ENCODE results near the gene KAZN. TPM values are rescaled to one million over a fixed set of nuclear protein-coding genes. Genes with fewer than 3 reads are reported as not detected.

The KAZN gene
- total RNA-seq, 2 experiments from 2014 or later, result 0.22 to 0.55 TPM

- no peak for TF ChIP-seq CTCF (IDR thresholded peaks at IDR 0.05)
- H3K4me1 Mint-ChIP-seq (ENCODE audit: low read depth), result no peaks in the 10 kb centered on the region
- CTCF ChIA-PET, result no interaction called here
These were observed 453.5 kb downstream of the KAZN start for GRCh38 chr1:15051882-15052528.

GRCh38 chr1:15053153-15053552 is 454.7 kb downstream of the KAZN start:
- TF ChIP-seq CTCF (IDR thresholded peaks at IDR 0.05), result no peak
- no peaks in the 10 kb centered on the region for H3K4me1 Mint-ChIP-seq (ENCODE audit: low read depth)
- no peaks in the 10 kb centered on the region for H3K27me3 ChIP-seq (ENCODE audit: control insufficient read depth in 1 of 2, insufficient read depth in 2 of 2, low read length in 2 of 2)

More at GRCh38 chr1:15051882-15052528, 453.5 kb downstream of the KAZN start:
- Histone ChIP-seq H3K36me3 (ENCODE audit: insufficient read depth, low read length) (no peaks in the 10 kb centered on the region), H3K27ac (ENCODE audit: low read depth in 1 of 2, low read length in 2 of 2) (no peak overlapping the region), H3K27me3 (ENCODE audit: control insufficient read depth in 1 of 2, insufficient read depth in 2 of 2, low read length in 2 of 2) (no peaks in the 10 kb centered on the region), H3K9me3 (ENCODE audit: control insufficient read depth in 1 of 2, insufficient read depth in 1 of 2, low read length in 2 of 2) (peaks cover 0 to 19% of the 10 kb centered on the region in 2 experiments), H3K4me1 (ENCODE audit: insufficient read depth, low read length) (no peaks in the 10 kb centered on the region), H3K4me3 (ENCODE audit: low read length) (no peak overlapping the region)
- DNase-seq, result no peak
- Mint-ChIP-seq H3K36me3 (ENCODE audit: low read depth) (no peaks in the 10 kb centered on the region), H3K4me3 (no peak overlapping the region), H3K27me3 (no peaks in the 10 kb centered on the region), H3K27ac (no peak overlapping the region), H3K9me3 (no peaks in the 10 kb centered on the region)
- no peak for ATAC-seq (ENCODE audit: poor library complexity)
- intact Hi-C loops (cut with DNase I, micrococcal nuclease), result no loop called here
- POLR2A ChIA-PET, result no interaction called here

GRCh38 chr1:15055736-15056415 is 457.4 kb downstream of the KAZN start:
- no peaks in the 10 kb centered on the region for H3K27me3 Mint-ChIP-seq
- H3K4me1 ChIP-seq (ENCODE audit: insufficient read depth, low read length), result no peaks in the 10 kb centered on the region
- H3K9me3 Mint-ChIP-seq, result no peaks in the 10 kb centered on the region
- no peaks in the 10 kb centered on the region for H3K27me3 ChIP-seq (ENCODE audit: control insufficient read depth in 1 of 2, insufficient read depth in 2 of 2, low read length in 2 of 2)
- ATAC-seq (ENCODE audit: poor library complexity) (no peak), DNase-seq (no peak)
- H3K4me3 Mint-ChIP-seq, result no peak overlapping the region
- intact Hi-C loops (cut with DNase I, micrococcal nuclease), result no loop called here
- POLR2A ChIA-PET, result no interaction called here
- no peak for TF ChIP-seq CTCF (IDR thresholded peaks at IDR 0.05)
- no peaks in the 10 kb centered on the region for H3K36me3 ChIP-seq (ENCODE audit: insufficient read depth, low read length)
- CTCF ChIA-PET, result interaction anchor here (1.6 kb wide), 1 partner anchor 13 kb away, joined by 4 read pairs; no protein-coding TSS in a partner anchor
- H3K4me3 ChIP-seq (ENCODE audit: low read length), result no peak overlapping the region
- no peaks in the 10 kb centered on the region for H3K4me1 Mint-ChIP-seq (ENCODE audit: low read depth)
- H3K27ac Mint-ChIP-seq, result no peak overlapping the region
- no peak overlapping the region for H3K27ac ChIP-seq (ENCODE audit: low read depth in 1 of 2, low read length in 2 of 2)
- no peaks in the 10 kb centered on the region for H3K36me3 Mint-ChIP-seq (ENCODE audit: low read depth)
- H3K9me3 ChIP-seq (ENCODE audit: control insufficient read depth in 1 of 2, insufficient read depth in 1 of 2, low read length in 2 of 2), result peaks cover 0 to 13% of the 10 kb centered on the region in 2 experiments

More at GRCh38 chr1:15053153-15053552, 454.7 kb downstream of the KAZN start:
- Histone ChIP-seq H3K36me3 (ENCODE audit: insufficient read depth, low read length) (no peaks in the 10 kb centered on the region), H3K27ac (ENCODE audit: low read depth in 1 of 2, low read length in 2 of 2) (no peak overlapping the region), H3K9me3 (ENCODE audit: control insufficient read depth in 1 of 2, insufficient read depth in 1 of 2, low read length in 2 of 2) (peaks cover 0 to 19% of the 10 kb centered on the region in 2 experiments), H3K4me1 (ENCODE audit: insufficient read depth, low read length) (no peaks in the 10 kb centered on the region), H3K4me3 (ENCODE audit: low read length) (no peak overlapping the region)
- Mint-ChIP-seq H3K27ac (no peak overlapping the region), H3K27me3 (no peaks in the 10 kb centered on the region), H3K9me3 (no peaks in the 10 kb centered on the region), H3K4me3 (no peak overlapping the region), H3K36me3 (ENCODE audit: low read depth) (no peaks in the 10 kb centered on the region)
- ChIA-PET POLR2A (no interaction called here), CTCF (no interaction called here)
- DNase-seq (no peak), ATAC-seq (ENCODE audit: poor library complexity) (no peak)
- intact Hi-C loops (cut with DNase I, micrococcal nuclease), result no loop called here

All from CD4-positive, alpha-beta T cell (primary cell).